Measurements from ENCODE around the gene KRT6C.

Gene KRT6C

DNA sequence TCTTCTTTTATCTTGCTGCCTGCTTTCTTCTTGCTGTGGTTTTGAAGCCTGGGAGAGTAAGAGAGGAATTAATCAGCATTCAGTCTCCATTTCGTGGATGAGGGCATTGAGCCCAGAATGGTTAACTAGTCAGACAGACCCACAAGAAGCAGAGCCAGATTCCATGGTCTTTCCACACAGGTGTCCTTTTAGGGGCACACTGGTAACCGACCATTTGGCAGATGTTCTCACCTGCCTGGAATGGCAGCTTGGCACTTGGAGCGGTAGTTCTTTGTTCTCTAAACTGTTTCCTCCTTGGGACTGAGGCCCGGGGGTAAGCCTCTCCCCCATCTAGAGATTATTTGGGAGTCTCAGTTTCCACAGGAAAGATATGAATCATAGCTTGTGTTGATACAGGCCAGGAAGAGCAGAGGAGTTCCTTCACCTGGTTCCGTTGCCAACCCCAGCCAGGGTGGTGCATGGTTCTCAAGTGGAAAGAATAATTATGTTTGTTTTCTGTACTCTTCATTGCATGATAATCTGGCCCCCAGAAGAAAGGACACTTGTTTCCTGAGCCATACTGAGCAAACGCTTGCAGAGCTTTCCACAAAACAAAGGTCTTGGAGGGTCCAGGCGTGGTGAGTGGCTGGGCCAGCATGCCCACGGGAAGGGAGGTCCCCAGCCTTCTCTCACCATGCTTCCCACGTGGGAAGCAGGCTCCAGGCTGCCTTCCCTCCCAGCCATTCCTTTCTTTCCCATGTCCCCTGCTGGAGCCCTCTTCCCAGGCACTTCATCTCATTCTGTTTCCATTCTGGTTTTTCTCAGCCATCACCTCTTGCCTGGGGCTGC, 37.4 kb downstream of the KRT6C start:
- TF ChIP-seq, protein P1, sequence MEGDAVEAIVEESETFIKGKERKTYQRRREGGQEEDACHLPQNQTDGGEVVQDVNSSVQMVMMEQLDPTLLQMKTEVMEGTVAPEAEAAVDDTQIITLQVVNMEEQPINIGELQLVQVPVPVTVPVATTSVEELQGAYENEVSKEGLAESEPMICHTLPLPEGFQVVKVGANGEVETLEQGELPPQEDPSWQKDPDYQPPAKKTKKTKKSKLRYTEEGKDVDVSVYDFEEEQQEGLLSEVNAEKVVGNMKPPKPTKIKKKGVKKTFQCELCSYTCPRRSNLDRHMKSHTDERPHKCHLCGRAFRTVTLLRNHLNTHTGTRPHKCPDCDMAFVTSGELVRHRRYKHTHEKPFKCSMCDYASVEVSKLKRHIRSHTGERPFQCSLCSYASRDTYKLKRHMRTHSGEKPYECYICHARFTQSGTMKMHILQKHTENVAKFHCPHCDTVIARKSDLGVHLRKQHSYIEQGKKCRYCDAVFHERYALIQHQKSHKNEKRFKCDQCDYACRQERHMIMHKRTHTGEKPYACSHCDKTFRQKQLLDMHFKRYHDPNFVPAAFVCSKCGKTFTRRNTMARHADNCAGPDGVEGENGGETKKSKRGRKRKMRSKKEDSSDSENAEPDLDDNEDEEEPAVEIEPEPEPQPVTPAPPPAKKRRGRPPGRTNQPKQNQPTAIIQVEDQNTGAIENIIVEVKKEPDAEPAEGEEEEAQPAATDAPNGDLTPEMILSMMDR (IDR thresholded peaks at IDR 0.05; ENCODE audit: extremely low read depth, insufficient read depth, missing control alignments), result no peak
- DNase-seq (ENCODE audit: low spot score), result no peak
- in situ Hi-C loops (cut with MboI; ENCODE audit: low pct_unique_long_range_greater_than_20kb, low sequenced_read_pairs, unreplicated experiment), result no loop called here

DNA sequence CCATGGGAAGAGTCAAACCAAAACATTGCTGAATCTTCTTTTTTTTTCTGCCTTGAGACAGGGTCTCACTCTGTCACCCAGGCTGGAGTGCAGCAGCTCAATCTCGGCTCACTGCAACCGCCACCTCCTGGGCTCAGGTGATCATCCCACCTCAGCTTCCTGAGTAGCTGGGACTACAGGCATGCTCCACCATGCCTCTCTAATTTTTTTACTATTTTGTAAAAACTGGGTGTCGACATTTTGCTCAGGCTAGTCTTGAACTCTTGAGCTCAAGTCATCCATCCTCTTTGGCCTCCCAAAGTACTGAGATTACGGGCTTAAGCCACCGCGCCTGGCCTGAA, 38.0 kb downstream of the KRT6C start:
- TF ChIP-seq, protein P1 (IDR thresholded peaks at IDR 0.05; ENCODE audit: extremely low read depth, insufficient read depth, missing control alignments), result no peak
- DNase-seq (ENCODE audit: low spot score), result no peak
- in situ Hi-C loops (cut with MboI; ENCODE audit: low pct_unique_long_range_greater_than_20kb, low sequenced_read_pairs, unreplicated experiment), result no loop called here

DNA sequence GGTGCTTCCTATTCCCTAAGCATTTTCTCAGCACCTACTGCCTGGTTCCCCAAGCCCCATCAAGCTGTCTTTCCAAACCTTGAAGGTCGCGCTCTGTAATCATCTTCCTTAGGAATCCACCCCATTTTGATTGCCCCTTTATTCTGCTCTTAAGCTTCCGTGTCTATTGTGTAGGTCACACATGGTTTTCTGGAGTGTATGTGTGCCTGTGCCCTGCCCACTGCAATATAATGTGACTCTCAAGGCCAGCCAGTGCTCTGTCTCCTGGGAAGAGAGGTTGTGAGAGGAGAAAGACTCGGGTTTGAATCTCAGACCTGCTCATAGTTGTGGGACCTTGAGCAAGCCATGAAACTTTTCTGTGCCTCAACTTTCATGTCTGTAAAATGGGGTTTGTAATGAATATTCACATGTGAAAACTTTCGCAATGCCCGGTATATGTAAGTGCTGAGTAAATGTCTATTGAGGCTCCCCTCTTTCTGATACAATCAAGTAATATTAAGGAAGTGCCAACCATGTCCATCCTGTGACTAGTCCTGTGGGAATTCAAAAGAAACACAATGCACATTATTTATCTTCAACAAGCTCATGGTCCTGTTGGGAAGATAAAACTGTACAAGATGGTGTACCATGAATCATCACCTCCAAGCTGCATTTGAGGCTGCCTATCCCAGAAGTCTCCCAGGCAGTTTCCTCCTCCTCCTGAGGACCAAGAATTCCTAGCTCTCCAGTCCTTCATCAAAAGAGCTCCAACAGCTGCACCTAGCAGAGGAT, 38.7 kb downstream of the KRT6C start:
- DNase-seq (ENCODE audit: low spot score), result no peak
- in situ Hi-C loops (cut with MboI; ENCODE audit: low pct_unique_long_range_greater_than_20kb, low sequenced_read_pairs, unreplicated experiment), result no loop called here
- TF ChIP-seq, protein P1 (IDR thresholded peaks at IDR 0.05; ENCODE audit: extremely low read depth, insufficient read depth, missing control alignments), result no peak

DNA sequence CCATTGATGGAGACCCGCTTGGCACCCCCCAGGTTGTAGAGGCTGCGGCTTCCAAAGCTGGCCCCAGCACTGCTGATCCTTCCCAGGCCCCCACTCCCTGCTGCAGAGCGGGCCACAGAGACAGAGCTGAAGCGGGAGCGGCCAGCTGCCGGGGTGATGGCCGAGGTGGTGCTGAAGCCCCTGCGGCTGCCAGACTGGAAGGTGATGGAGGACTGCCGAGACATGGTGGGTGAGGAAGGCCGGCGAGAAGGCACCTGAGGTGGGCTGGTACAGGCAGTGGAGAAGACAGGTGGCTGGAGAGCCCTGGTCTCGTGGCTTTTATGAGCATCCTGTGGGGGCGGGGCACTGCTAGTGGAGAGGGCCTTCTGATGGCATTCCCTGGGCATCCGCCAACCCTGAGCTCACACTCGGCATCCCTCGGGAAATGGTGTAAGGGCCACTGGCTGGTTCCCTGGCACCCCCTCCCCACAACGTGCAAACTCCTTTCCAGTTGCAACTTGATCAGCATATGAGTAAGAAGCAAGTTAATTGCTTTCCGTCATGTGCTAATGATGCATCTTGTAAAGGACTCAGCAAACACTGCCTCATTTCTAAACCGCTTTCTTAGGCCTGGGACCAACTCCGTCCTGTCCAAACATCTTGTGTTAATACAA, 39.4 kb downstream of the KRT6C start, which contains the start of gene KRT75:
Gene KRT75 (minus strand): TSS at position 291 of the 653 bp plus-strand sequence. CDS start 67 bp downstream, at position 224.
- in situ Hi-C loops (cut with MboI; ENCODE audit: low pct_unique_long_range_greater_than_20kb, low sequenced_read_pairs, unreplicated experiment), result no loop called here

DNA sequence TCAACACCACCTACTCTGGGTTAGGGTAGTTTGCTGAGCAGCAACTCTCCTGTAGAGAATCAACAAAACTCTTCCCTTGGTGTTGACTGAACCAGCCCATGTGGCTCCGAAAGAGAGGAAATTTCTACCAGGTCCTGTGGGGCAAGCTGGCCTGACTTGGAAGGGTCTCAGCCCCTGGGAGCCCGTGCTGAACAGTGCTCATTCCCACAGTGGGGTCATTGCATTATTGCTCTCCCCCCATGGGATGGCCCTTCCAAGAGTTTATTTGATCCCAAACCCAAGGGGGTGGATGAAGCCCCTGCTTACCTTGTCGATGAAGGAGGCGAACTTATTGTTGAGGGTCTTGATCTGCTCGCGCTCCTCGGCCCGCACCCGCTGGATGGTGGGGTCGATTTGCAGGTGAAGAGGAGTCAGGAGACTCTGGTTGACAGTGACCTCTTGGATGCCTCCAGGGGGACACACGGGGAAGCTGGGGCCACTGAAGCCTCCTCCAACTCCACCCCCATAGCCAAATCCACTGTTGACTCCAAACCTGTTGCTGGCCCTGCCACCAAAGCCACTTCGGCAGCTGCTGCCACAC, 40.0 kb downstream of the KRT6C start:
- in situ Hi-C loops (cut with MboI; ENCODE audit: low pct_unique_long_range_greater_than_20kb, low sequenced_read_pairs, unreplicated experiment), result no loop called here
- TF ChIP-seq, protein P1 (IDR thresholded peaks at IDR 0.05; ENCODE audit: extremely low read depth, insufficient read depth, missing control alignments), result no peak
- no peak for DNase-seq (ENCODE audit: low spot score)

More for the DNA sequence above, 39.4 kb downstream of the KRT6C start, which contains the start of gene KRT75:
- TF ChIP-seq, protein P1 (IDR thresholded peaks at IDR 0.05; ENCODE audit: extremely low read depth, insufficient read depth, missing control alignments), result no peak
- DNase-seq (ENCODE audit: low spot score), result no peak

DNA sequence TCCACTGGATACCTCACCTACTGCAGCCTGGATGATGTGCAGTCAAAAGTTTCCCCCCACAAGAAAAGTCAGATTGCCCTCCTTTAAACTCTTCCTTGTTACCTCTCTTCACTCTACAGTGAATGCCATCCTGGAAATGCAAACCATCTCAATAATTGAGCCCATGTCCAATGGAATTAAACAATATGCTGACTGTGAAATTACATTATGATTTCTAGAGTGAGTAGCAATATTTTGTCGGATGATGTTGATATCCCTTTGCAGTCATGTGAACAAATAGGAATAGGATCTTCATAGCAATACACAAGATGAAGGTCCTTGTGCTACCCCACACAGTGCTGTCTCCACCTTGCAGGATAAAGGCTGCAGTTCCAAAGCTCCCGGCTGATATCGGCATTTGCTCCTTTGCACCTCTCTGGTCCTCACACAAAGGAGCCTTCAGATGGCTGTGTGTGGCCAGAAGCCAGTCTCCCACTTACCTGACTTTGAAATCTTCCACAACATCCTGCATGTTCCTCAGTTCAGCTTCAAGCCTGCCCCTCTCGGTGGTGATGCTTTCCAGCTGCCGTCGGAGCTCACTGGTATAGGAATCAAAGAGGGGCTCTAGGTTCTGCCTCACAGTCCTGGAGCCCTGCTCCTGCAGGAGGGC, 40.9 kb downstream of the KRT6C start:
- no peak for DNase-seq (ENCODE audit: low spot score)
- in situ Hi-C loops (cut with MboI; ENCODE audit: low pct_unique_long_range_greater_than_20kb, low sequenced_read_pairs, unreplicated experiment), result no loop called here
- TF ChIP-seq, protein P1 (IDR thresholded peaks at IDR 0.05; ENCODE audit: extremely low read depth, insufficient read depth, missing control alignments), result no peak

Measured in GM13977 (cell line).